Measurements from ENCODE around the gene SLC25A48.

Gene SLC25A48

GRCh38 chr5:135878156-135878620 lies 43.7 kb downstream of the SLC25A48 start:
- H2AFZ ChIP-seq (ENCODE audit: insufficient read depth, low read length, poor library complexity) = no peak overlapping the region
- no peaks in the 10 kb centered on the region for H3K27me3 ChIP-seq (ENCODE audit: insufficient read depth, low read length)
- H4K91ac ChIP-seq (ENCODE audit: low read depth, low read length) = no peak overlapping the region
- H2BK5ac ChIP-seq (ENCODE audit: low read depth, low read length, poor library complexity) = no peak overlapping the region
- DNase-seq = peak; percentile 97 to 98
- H3K4ac ChIP-seq (ENCODE audit: low read depth, low read length) = no peak overlapping the region
- H3K4me1 ChIP-seq (ENCODE audit: control insufficient read depth in 1 of 2, insufficient read depth in 2 of 2, low read length in 2 of 2) = peaks cover 0 to 3% of the 10 kb centered on the region in 2 experiments
- no peak overlapping the region for H2BK120ac ChIP-seq (ENCODE audit: insufficient read depth, low read length, poor library complexity)
- no peak overlapping the region for H3K18ac ChIP-seq (ENCODE audit: low read length)
- H3K4me2 ChIP-seq (ENCODE audit: low read length) = no peak overlapping the region
- no peak overlapping the region for H2BK12ac ChIP-seq (ENCODE audit: low read length)
- H3K79me2 ChIP-seq (ENCODE audit: control insufficient read depth, insufficient read depth, low read length, poor library complexity) = no peaks in the 10 kb centered on the region
- H3K9ac ChIP-seq (ENCODE audit: low read length) = no peak overlapping the region
- no peak overlapping the region for H3K27ac ChIP-seq (ENCODE audit: low read depth, low read length)
- H3K79me1 ChIP-seq (ENCODE audit: low read length) = no peaks in the 10 kb centered on the region
- no peak overlapping the region for H4K12ac ChIP-seq (ENCODE audit: low read depth, low read length)
- no peak overlapping the region for H3K14ac ChIP-seq (ENCODE audit: low read length)
- no peak overlapping the region for H4K8ac ChIP-seq (ENCODE audit: low read depth, low read length)
- no peak overlapping the region for H2AK5ac ChIP-seq (ENCODE audit: low read length)
- no peak overlapping the region for H3K4me3 ChIP-seq (ENCODE audit: low read depth, low read length)
- no peaks in the 10 kb centered on the region for H3K36me3 ChIP-seq (ENCODE audit: control insufficient read depth in 1 of 2, insufficient read depth in 2 of 2, low read length in 2 of 2)
- no CpG with 5 or more reads among the region's 4 CpGs for whole genome bisulfite sequencing (ENCODE audit: extremely low coverage, insufficient coverage, insufficient read length)
- H3K9me3 ChIP-seq (ENCODE audit: insufficient read depth, low read depth, low read length) = no peaks in the 10 kb centered on the region
- H3K23ac ChIP-seq (ENCODE audit: low read length) = no peak overlapping the region

DNA sequence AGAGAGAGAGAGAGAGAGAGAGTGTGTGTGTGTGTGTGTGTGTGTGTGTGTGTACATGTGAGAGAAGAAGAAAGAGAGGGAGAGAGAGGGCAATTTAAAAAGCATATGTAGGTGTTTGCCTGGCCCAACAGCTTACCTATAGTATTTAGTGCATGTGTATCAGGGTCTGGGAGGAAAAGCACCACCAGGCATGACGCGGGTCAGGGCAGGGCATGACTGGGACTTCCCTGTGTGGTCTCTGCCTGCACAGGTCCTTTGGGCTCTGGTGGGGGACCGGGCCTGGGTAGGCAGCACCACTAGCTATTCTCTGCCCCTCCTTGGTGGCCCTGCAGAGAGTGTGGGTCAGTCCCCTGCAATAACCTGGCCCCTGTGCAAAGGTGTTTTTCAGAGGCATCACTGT lies 45.1 kb downstream of the SLC25A48 start:
- Histone ChIP-seq H2BK120ac (ENCODE audit: insufficient read depth, low read length, poor library complexity) (no peak overlapping the region), H4K8ac (ENCODE audit: low read depth, low read length) (no peak overlapping the region), H3K9me3 (ENCODE audit: insufficient read depth, low read depth, low read length) (no peaks in the 10 kb centered on the region), H3K27me3 (ENCODE audit: insufficient read depth, low read length) (no peaks in the 10 kb centered on the region), H3K4me2 (ENCODE audit: low read length) (no peak overlapping the region), H3K18ac (ENCODE audit: low read length) (no peak overlapping the region), H2BK12ac (ENCODE audit: low read length) (no peak overlapping the region), H3K4me1 (ENCODE audit: control insufficient read depth in 1 of 2, insufficient read depth in 2 of 2, low read length in 2 of 2) (peaks cover 0 to 3% of the 10 kb centered on the region in 2 experiments), H2AFZ (ENCODE audit: insufficient read depth, low read length, poor library complexity) (no peak overlapping the region), H3K23ac (ENCODE audit: low read length) (no peak overlapping the region), H3K79me1 (ENCODE audit: low read length) (no peaks in the 10 kb centered on the region), H4K91ac (ENCODE audit: low read depth, low read length) (no peak overlapping the region), H3K27ac (ENCODE audit: low read depth, low read length) (no peak overlapping the region), H4K12ac (ENCODE audit: low read depth, low read length) (no peak overlapping the region), H2BK5ac (ENCODE audit: low read depth, low read length, poor library complexity) (no peak overlapping the region), H3K4me3 (ENCODE audit: low read depth, low read length) (no peak overlapping the region), H3K14ac (ENCODE audit: low read length) (no peak overlapping the region), H3K79me2 (ENCODE audit: control insufficient read depth, insufficient read depth, low read length, poor library complexity) (no peaks in the 10 kb centered on the region), H3K4ac (ENCODE audit: low read depth, low read length) (no peak overlapping the region), H3K36me3 (ENCODE audit: control insufficient read depth in 1 of 2, insufficient read depth in 2 of 2, low read length in 2 of 2) (no peaks in the 10 kb centered on the region), H3K9ac (ENCODE audit: low read length) (no peak overlapping the region), H2AK5ac (ENCODE audit: low read length) (no peak overlapping the region)
- DNase-seq = no peak
- no CpG with 5 or more reads among the region's 3 CpGs for WGBS (ENCODE audit: extremely low coverage, insufficient coverage, insufficient read length)

GRCh38 chr5:135880278-135880677 lies 45.8 kb downstream of the SLC25A48 start:
- Histone ChIP-seq H4K8ac (ENCODE audit: low read depth, low read length) (no peak overlapping the region), H2BK120ac (ENCODE audit: insufficient read depth, low read length, poor library complexity) (no peak overlapping the region), H2BK5ac (ENCODE audit: low read depth, low read length, poor library complexity) (no peak overlapping the region), H3K23ac (ENCODE audit: low read length) (no peak overlapping the region), H2AFZ (ENCODE audit: insufficient read depth, low read length, poor library complexity) (no peak overlapping the region), H4K12ac (ENCODE audit: low read depth, low read length) (no peak overlapping the region), H4K91ac (ENCODE audit: low read depth, low read length) (no peak overlapping the region), H3K79me2 (ENCODE audit: control insufficient read depth, insufficient read depth, low read length, poor library complexity) (no peaks in the 10 kb centered on the region), H2BK12ac (ENCODE audit: low read length) (no peak overlapping the region), H3K9me3 (ENCODE audit: insufficient read depth, low read depth, low read length) (no peaks in the 10 kb centered on the region), H3K14ac (ENCODE audit: low read length) (no peak overlapping the region), H2AK5ac (ENCODE audit: low read length) (no peak overlapping the region), H3K27me3 (ENCODE audit: insufficient read depth, low read length) (no peaks in the 10 kb centered on the region), H3K4me2 (ENCODE audit: low read length) (no peak overlapping the region), H3K4me3 (ENCODE audit: low read depth, low read length) (no peak overlapping the region), H3K18ac (ENCODE audit: low read length) (no peak overlapping the region), H3K4me1 (ENCODE audit: control insufficient read depth in 1 of 2, insufficient read depth in 2 of 2, low read length in 2 of 2) (peaks cover 0 to 3% of the 10 kb centered on the region in 2 experiments), H3K36me3 (ENCODE audit: control insufficient read depth in 1 of 2, insufficient read depth in 2 of 2, low read length in 2 of 2) (no peaks in the 10 kb centered on the region), H3K9ac (ENCODE audit: low read length) (no peak overlapping the region), H3K4ac (ENCODE audit: low read depth, low read length) (no peak overlapping the region), H3K27ac (ENCODE audit: low read depth, low read length) (no peak overlapping the region), H3K79me1 (ENCODE audit: low read length) (no peaks in the 10 kb centered on the region)
- no peak for DNase-seq
- no CpG with 5 or more reads among the region's 3 CpGs for WGBS (ENCODE audit: extremely low coverage, insufficient coverage, insufficient read length)

GRCh38 chr5:135880801-135881200 lies 46.3 kb downstream of the SLC25A48 start:
- Histone ChIP-seq H2AFZ (ENCODE audit: insufficient read depth, low read length, poor library complexity) (no peak overlapping the region), H3K9ac (ENCODE audit: low read length) (no peak overlapping the region), H3K79me2 (ENCODE audit: control insufficient read depth, insufficient read depth, low read length, poor library complexity) (no peaks in the 10 kb centered on the region), H3K9me3 (ENCODE audit: insufficient read depth, low read depth, low read length) (no peaks in the 10 kb centered on the region), H3K14ac (ENCODE audit: low read length) (no peak overlapping the region), H3K27me3 (ENCODE audit: insufficient read depth, low read length) (no peaks in the 10 kb centered on the region), H3K4me3 (ENCODE audit: low read depth, low read length) (no peak overlapping the region), H3K18ac (ENCODE audit: low read length) (no peak overlapping the region), H2BK120ac (ENCODE audit: insufficient read depth, low read length, poor library complexity) (no peak overlapping the region), H4K91ac (ENCODE audit: low read depth, low read length) (no peak overlapping the region), H3K4me2 (ENCODE audit: low read length) (no peak overlapping the region), H3K79me1 (ENCODE audit: low read length) (no peaks in the 10 kb centered on the region), H2BK5ac (ENCODE audit: low read depth, low read length, poor library complexity) (no peak overlapping the region), H3K4me1 (ENCODE audit: control insufficient read depth in 1 of 2, insufficient read depth in 2 of 2, low read length in 2 of 2) (peaks cover 0 to 3% of the 10 kb centered on the region in 2 experiments), H3K4ac (ENCODE audit: low read depth, low read length) (no peak overlapping the region), H3K36me3 (ENCODE audit: control insufficient read depth in 1 of 2, insufficient read depth in 2 of 2, low read length in 2 of 2) (no peaks in the 10 kb centered on the region), H4K12ac (ENCODE audit: low read depth, low read length) (no peak overlapping the region), H2BK12ac (ENCODE audit: low read length) (no peak overlapping the region), H3K23ac (ENCODE audit: low read length) (no peak overlapping the region), H4K8ac (ENCODE audit: low read depth, low read length) (no peak overlapping the region), H3K27ac (ENCODE audit: low read depth, low read length) (no peak overlapping the region), H2AK5ac (ENCODE audit: low read length) (no peak overlapping the region)
- DNase-seq = no peak
- no CpG with 5 or more reads among the region's 7 CpGs for WGBS (ENCODE audit: extremely low coverage, insufficient coverage, insufficient read length)
